GM19238 (cell line): ENCODE measurements around the gene GTF2A1L.
"Not testable (repeated sequence)": the region's sequence is repeated elsewhere in the genome, so short reads cannot be mapped to it uniquely, and the experiment has no call there.

Source experiments
- DNase-seq: peaks from one replicate; pipeline ENCODE4 v3.0.0; 2011; ENCODE audit warnings: low spot score; ENCODE audit not compliant: insufficient read length

GTF2A1L gene

DNA sequence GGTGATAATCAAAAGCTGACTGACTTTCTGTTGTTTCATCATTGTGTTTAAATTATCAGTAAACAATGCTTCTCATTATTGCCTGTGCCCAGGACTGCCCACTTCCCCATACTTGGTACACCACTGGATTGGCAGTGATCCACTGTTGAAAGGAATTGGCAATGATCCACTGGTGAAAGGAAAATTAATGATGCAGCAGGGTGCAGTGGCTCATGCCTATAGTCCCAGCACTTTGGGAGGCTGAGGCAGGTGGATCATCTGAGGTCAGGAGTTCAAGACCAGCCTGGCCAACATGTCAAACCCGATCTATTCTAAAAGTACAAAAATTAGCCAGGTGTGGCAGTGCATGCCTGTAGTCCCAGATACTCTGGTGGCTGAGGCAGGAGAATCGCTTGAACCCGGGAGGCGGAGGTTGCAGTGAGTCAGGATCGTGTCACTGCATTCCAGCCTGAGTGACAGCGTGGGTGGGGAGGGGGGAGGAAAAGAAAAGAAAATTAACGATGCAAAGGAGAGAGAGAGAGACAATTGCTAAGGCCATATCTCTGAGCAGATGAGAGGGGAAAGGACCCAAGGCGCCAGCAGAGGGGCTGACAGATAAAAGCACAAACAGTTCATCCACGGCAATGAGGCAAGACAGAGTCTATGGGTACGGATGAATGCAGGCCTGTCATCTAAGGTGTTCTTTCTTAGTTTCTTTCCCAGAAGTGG is 10.2 kb upstream of the GTF2A1L start:
- no peak for DNase-seq

DNA sequence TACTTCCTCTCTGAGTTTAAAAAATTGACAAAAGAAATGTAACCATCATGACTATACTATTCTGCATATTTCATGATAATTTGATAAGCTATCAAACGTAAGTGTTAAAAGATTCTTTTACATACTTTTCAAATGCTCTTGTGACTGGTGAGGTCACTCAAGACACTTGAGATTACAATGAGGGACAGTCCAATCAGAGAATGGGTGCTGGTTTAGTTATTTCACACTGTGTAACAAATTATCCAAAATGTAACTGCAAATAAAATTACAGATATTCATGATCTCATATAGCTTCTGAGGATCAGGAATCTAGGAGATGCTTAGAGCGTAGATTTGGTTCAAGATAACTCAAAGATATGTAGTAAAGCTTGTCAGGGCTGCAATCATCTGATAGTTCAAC is 4.4 kb upstream of the GTF2A1L start:
- DNase-seq, result no peak

DNA sequence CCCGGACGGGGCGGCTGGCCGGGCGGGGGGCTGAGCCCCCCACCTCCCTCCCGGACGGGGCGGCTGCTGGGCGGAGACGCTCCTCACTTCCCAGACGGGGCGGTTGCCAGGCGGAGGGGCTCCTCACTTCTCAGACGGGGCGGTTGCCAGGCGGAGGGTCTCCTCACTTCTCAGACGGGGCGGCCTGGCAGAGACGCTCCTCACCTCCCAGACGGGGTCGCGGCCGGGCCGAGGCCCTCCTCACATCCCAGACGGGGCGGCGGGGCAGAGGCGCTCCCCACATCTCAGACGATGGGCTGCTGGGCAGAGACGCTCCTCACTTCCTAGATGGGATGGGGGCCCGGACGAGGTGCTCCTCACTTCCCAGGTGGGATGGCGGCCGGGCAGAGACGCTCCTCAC is 3.1 kb upstream of the GTF2A1L start:
- not testable (repeated sequence) for DNase-seq

DNA sequence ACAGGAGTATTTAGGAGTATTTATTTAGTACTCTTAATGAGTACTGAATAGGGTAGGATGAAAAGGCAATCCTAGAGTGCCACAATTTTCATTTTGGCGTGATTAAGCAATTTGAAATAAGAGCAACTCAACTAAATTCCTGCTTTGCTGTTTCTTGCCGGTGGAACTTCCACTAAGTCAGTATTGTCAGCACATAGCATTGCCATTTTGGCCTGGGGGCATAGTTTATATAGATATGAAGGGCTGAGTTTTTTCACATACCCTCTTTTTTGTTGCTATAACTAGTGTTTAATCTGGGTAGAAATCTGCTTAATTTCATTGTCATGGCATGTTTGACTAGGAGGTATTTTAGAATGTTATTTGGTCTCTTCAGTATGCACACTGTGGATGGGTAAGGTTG is 1.9 kb downstream of the GTF2A1L start:
- no peak for DNase-seq

DNA sequence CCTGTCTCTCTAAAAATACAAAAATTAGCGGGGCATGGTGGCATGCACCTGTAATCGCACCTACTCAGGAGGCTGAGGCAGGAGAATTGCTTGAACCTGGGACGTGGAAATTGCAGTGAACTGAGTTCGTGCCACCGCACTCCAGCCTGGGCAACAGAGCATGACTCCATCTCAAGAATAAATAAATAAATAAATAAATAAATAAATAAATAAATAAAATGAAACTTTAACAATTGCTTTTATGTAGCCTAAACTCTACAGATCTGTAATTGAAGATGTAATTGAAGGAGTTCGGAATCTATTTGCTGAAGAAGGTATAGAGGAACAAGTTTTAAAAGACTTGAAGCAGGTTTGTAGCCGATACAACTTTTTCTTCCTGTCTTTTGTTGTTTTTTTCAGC is 2.9 kb downstream of the GTF2A1L start:
- no peak for DNase-seq

DNA sequence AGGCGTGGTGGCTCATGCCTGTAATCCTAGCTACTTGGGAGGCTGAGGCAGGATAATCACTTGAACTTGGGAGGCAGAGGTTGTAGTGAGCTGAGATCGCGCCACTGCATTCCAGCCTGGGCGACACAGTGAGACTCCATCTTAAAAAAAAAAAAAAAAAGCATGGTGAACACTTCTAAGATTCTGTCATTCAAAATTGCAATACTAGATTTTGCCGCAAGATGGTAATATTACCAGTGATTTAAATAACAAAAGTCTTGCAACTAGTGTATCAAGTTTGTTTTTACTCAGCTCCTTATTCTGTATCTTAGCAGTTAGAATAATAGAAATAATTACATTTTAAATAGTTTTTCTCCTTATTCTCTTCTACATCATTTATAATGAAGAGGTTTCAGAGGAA is 5.0 kb downstream of the GTF2A1L start:
- not testable (repeated sequence) for DNase-seq

DNA sequence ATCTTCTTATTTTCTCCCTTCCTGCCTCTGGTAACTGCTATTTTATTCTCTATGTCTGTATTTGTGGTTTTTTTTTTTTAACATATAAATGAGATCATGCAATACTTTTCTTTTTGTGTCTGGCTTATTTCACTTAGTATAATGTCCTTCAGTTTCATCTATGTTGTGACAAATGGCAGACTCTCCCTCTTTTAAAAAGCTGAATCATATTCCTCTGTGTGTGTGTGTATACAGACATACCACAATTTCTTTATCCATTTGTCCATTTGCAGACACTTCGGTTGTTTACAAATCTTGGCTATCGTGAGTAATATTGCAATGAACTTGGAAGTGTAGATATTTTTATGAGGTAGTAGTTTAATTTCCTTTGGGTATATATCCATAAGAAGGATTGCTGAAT is 7.0 kb downstream of the GTF2A1L start:
- DNase-seq, result no peak

DNA sequence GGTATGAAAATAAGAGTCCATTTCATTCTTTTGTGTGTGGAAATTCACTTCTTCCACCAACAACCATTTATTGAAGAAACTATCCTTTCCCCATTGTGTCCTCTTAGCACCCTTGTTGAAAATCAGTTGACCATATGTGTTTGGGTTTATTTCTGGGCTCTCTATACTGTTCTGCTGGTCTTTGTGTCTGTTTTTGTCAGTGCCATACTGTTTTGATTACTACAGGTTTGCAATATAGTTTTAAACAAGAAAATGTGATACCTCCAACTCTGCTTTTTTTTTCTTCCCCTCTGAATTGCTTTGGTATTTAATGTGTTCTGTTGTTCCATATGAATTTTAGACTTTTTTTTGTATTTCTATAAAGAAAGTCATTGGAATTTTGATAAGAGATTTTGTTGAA is 8.4 kb downstream of the GTF2A1L start:
- DNase-seq, result no peak

DNA sequence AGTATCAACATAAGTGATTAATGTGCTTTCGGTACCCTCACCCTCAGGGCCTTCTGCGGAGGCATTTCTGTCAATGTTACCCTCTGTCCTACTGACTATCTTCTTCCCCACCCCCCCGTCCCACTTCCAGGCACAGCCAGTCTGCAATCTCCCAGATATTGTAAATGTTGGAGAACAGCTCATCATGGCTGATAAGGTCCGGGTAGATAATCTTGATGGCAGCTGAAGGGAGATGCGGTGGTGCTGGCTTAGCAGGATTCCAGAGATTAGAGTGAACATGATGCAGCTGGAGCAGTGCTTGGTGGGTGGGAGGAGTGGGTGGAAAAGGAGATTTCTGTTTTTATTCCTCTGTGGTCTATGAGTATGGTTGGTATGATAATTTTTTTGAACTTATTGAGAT is 15.5 kb downstream of the GTF2A1L start:
- no peak for DNase-seq

DNA sequence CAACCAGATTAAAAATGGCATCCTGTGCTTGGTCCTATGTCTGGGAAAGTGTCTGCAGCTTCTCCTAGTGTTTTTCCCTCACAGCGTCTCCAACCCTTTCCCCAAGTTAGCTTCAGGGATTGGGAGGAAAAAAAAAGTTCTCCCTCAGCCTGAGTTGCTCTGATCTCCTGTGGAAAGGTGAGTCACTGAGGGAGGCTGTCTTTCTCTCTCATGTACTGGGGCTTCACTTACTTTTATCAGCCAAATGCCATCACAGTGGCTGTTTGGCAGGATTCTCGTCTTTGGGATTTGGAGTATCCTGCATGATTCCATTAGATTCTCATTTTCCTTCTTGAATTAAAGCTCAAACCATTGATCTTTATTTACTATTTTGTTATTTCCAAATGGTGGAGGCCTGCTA is 18.1 kb downstream of the GTF2A1L start:
- no peak for DNase-seq

DNA sequence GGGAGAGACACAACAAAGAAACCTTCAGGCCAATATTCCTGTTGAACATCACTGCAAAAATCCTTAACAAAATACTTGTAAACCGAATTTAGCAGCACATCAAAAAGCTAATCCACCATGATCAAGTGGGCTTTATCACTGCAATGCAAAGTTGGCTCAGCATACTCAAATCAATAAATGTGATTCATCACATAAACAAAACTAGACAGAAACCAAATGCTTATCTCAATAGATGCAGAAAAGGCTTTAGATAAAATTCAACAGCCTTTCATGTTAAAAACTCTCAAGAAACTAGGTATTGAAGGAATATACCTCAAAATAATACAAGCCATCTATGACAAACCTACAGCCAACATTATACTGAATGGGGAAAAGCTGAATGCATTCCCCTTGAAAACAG is 20.6 kb downstream of the GTF2A1L start:
- DNase-seq, result no peak

DNA sequence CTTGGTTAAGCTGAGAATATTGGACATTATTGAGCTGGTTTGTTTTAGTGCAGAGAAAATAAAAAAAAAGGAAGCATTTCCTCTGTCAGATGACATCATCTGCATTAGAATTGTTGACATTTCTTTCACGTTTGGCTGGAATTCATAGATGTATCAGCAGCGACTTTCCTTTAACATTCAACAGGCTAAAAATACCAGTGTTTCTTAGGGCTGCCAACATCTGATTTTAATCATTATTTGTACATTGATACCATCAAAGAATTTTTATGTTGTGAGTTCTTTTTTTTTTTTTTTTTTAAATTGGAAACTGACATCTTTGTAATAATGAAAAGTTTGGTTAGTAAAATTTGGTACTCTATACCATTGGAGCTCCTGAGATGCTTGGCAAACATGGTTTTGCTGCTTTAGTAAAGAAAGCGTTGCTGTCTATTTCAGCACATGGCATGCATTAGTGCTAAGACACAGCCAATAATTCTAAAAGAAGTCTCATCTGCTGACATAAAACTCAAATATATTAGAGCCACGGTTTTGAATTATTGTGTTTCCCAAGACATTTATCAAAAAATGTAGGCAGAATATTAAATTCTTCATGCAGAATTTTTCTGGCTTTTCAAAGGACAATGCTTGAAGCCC is 33.6 kb downstream of the GTF2A1L start:
- DNase-seq, result no peak

DNA sequence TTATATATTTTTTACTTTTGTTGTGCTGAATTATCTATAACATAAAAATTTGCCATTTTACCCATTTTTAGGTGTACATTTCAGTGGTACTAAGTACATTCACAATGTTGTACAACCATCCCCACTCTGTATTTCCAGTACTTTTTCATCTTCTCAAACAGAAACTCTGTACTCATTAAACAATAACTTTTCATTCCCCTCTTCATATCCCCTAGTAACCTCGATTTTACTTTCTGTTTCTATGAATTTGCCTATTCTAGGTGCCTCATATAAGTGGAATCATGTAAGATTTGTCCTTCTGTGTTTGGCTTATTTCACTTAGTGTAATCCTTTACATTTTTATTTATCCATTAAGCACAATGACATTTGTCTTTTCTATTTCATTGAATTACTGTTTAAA is 51.3 kb downstream of the GTF2A1L start:
- no peak for DNase-seq

DNA sequence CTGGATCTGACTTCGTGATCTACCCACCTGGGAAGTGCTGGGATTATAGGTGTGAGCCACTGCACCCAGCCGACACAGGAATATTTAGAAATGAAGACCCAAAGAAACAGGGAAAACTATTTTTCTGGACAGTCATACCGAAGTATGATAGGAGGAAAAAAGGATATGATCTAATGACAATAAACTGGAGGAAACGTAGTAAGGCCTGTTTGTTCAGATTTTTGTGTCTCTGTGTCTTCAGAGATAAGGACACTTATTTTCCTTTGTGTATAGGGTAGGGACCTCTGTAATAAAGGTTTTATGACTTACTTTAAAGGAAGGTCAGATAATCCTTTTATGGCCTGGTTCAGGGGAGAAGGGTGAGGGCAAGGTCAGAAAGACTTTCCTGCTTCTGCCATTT is 55.9 kb downstream of the GTF2A1L start:
- no peak for DNase-seq

DNA sequence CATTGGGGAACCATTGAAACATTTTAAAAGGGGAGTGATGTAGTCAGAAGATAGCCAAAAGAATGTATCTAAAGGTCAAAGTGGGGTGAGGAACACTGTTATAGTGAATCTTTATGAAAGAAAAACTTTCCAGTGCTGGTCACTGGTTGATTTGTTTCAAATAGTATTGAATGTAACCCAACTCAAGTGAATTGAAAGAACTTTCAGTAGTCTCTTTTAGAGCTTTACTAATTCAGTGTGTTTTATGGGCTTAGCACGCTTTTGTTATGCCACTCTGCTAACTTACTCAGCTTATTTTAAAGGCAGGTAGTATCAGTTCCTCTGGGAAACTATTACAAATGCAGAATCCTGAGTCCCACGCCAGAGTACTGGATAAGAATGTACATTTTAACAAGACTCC is 57.3 kb downstream of the GTF2A1L start:
- DNase-seq, result no peak

DNA sequence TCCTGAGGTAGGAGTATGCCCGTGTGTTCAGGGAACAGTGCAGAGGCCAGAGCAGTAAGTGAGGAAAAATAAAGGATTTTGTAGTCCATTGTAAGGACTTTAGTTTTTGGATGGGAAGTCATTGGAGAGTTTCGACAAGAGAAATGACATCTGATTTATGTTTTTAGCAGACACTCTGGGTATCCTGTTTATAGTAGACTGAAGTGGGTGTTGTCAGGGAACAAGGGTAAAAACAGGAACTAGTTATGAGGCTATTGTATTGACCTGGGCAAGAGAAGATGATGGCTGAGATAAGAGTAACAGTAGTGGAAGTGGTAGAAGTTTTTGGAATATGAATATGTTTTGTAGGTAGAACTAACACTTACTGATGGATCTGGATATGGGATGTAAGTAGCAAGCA is 59.8 kb downstream of the GTF2A1L start:
- DNase-seq, result no peak

DNA sequence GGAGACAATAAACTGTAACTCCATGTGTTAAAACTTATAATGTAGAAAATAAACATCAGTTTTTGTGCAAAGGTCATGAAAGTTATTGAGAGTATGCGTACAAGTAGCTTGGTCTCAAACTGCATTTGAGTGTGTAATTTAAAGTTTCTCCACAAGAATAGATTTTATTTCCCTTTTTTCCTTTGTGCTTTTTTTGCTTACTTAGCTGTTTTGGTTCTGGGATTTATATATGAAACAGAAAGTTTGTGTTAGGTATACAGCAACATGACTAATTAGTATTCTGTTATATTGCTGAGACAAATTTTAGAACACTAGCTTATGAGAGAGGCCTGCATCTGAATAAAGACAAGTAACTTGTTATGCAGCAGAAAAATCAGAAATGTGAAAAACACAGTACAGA is 67.5 kb downstream of the GTF2A1L start:
- DNase-seq, result no peak

DNA sequence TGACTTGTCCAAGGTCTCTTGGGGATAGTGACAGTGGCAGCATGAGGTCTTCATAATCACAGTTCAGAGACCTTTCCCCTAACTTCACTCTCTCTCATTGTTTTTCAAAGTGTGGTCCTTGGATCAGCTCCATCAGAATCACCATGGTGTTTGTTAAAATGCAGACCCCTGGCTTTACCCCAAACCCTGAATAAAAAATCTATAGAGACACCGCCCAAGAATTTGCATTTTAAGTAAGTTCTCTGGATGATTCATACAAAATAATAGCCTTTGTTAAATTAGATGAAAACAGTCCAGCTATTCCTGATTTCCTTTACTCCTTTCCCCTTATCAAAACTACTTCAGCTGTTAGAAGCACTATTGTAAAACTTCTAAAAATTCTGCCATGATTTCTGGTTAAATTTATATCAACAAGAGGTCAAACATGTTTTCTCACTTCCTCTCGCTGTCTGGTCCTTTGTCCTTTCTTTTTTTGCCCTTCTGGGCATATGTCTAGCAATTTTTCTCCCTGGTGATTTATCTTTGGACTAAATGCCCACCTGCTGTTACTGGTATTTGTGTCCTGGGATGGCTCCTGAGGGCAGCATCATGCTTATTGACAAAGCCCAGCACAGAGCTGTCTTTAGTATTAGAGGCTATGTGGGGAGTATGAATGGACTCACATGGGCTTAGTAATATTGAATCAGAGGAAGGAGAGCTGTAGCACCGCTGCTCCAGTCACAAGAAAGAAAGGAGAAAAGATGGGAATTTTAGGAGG is 74.5 kb downstream of the GTF2A1L start:
- no peak for DNase-seq

DNA sequence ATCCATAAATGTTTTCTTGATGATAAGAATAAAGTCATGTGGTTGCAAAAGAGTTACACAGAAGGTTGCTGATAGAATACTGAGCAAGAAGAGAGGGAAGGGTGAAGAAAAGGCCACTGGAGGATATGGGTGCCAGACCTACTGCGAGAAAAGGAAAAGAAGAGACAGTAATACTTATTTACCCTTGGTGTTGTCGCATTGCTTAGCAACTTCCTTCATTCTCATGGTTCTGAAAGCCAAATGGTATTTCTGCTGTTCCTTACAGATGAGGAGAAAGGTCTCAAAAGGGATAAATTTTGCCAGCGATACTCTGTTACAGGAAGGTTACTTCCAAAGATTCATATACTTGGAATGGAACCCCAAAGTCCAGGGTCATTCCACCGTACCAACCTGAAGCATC is 75.4 kb downstream of the GTF2A1L start:
- no peak for DNase-seq

DNA sequence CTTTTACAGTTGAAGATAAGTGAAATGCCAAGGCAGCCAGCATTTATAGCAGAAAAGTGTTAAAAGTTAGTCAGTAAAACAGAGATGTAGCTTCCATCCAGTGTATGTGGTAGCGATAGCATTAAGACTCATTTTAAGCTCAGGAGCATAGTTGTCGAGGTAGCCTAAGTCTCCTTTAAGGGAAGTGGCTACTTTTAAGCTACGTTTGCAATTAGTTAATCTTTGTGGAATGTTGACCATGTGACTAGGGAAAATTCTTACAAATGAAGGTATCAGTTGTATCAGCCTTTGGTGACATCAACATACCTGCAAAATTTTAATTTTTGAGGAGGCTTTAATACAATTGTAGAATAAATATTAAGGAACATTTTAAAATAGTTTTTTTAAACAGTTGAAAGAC is 76.0 kb downstream of the GTF2A1L start:
- DNase-seq, result no peak

DNA sequence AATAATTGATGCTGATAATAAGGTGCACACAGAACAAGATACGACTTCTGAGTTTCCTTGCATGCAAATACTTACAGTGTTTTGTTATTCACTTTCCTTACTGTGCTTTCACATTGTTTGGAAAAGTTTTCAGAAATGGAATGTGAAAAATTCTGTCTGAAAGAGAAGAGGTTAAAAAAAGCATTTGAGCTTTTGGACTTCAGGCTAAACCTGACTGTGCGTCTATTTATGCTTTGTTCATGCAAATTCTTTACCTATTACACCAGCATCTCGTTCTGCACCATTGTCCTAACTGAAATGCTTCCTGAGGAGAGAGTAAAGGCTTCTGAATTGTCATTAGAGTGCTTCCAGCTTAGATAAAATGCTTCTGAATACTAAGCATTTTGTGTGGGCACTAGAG is 76.5 kb downstream of the GTF2A1L start:
- no peak for DNase-seq

DNA sequence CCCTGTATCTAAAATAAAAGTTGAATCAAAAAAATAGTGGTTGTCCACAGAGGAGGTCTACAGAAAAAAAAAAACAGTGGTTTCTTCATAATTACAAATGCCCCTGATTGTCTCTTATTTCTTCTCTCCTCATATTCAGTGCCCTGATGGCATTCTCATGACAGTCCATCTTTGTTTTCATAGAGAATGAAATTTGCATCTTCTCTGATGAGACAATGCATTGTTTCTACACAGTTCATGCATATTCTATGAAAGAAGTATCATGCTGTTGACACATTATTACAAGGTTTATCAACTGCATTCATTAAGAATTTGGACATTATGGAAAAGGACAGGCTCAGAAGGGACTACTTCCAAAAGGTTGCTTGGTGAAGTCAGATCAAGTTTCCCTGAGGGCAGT is 78.3 kb downstream of the GTF2A1L start:
- DNase-seq, result no peak

DNA sequence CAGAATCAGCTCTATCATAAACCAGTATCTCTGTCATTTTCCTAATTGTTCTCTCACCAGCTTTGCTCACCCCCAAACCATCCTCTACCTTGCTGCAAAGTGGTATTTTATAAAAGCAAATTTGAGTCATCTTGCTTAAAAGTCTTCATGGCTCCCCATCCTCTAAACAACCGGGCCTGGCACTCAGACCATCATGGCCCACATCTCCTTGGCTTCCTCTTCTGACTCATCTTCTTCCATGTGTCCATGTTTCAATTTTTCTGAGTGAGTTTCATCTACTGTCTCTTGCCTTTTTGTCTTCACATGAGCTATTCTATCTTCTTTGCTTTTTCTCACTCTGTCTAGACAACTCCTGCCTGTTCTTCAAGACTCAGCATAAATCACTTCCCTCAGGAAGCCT is 79.2 kb downstream of the GTF2A1L start:
- no peak for DNase-seq
